GM10248 (cell line): ENCODE results near the gene DUSP14.

Source experiments
- CTCF ChIA-PET: fragments of 300-600 bp; sonication (Branson Sonifier 250); formaldehyde crosslinking; extraction: SDS; loops from one replicate; lab custom pipeline; 2021; ENCODE audit warnings: antibody characterized with exemption; lab: Yijun Ruan, JAX
- POLR2A ChIA-PET: fragments of 350-650 bp; sonication (Branson Sonifier 250); formaldehyde crosslinking; extraction: SDS; loops from one replicate; lab custom pipeline; 2020; ENCODE audit warnings: antibody characterized with exemption; lab: Yijun Ruan, JAX
- DNase-seq: peaks from one replicate; pipeline ENCODE4 v3.0.0; 2012; ENCODE audit errors: extremely low spot score
- TF ChIP-seq, protein P1 (sequence below): IDR thresholded peaks from 2 replicates; pipeline ENCODE4 v1.5.1; 2012; ENCODE audit warnings: mild to moderate bottlenecking, low read depth; ENCODE audit errors: extremely low read depth, missing control alignments, control extremely low read depth

Gene DUSP14

DNA sequence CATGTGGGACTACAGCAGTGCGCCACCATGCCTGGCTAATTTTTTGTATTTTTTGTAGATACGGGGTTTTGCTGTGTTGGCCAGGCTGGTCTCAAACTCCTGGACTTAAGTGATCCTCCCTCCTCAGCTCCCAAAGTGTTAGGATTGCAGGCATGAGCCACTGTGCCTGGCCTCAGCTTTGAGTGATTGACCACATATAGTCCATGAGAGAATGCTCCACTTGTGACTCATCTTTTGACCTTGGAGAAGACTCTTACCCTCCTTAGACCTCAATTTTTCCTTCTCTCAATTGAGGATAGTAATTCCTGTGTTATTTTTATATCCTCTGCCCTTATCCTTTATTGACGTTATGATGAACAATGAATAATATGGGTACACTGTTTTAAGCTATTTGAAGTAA lies 30.9 kb upstream of the DUSP14 start:
- TF ChIP-seq, protein P1, sequence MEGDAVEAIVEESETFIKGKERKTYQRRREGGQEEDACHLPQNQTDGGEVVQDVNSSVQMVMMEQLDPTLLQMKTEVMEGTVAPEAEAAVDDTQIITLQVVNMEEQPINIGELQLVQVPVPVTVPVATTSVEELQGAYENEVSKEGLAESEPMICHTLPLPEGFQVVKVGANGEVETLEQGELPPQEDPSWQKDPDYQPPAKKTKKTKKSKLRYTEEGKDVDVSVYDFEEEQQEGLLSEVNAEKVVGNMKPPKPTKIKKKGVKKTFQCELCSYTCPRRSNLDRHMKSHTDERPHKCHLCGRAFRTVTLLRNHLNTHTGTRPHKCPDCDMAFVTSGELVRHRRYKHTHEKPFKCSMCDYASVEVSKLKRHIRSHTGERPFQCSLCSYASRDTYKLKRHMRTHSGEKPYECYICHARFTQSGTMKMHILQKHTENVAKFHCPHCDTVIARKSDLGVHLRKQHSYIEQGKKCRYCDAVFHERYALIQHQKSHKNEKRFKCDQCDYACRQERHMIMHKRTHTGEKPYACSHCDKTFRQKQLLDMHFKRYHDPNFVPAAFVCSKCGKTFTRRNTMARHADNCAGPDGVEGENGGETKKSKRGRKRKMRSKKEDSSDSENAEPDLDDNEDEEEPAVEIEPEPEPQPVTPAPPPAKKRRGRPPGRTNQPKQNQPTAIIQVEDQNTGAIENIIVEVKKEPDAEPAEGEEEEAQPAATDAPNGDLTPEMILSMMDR, result no peak
- no peak for DNase-seq
- CTCF ChIA-PET, result interaction anchor here (1.1 to 3.6 kb wide), 3 partner anchors 9 to 85 kb away, joined by 6 to 11 read pairs (median 6); no protein-coding TSS in a partner anchor
- POLR2A ChIA-PET, result no interaction called here

DNA sequence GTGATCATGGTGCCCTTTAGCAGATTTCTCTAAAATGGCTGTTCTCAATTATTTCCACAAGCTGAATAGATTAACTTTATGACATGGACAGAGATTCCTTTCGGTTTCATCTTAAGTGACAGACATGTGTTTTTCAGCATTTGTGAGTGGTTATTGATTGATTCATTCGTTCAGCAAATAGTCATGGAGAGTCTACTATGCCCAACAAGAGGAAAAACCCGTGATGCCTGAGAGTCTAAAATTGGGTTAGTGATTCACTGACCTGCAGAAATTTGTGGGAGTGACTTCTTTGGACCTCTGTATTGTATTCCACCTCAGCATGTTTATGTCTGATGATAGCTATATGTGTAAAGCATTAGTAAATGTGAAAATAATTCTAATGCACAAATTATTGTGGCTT lies 28.0 kb upstream of the DUSP14 start:
- TF ChIP-seq, protein P1, result no peak
- POLR2A ChIA-PET, result no interaction called here
- CTCF ChIA-PET, result interaction anchor here (1.1 to 1.3 kb wide), 2 partner anchors 10 to 30 kb away, joined by 3 to 7 read pairs; no protein-coding TSS in a partner anchor
- DNase-seq, result no peak

DNA sequence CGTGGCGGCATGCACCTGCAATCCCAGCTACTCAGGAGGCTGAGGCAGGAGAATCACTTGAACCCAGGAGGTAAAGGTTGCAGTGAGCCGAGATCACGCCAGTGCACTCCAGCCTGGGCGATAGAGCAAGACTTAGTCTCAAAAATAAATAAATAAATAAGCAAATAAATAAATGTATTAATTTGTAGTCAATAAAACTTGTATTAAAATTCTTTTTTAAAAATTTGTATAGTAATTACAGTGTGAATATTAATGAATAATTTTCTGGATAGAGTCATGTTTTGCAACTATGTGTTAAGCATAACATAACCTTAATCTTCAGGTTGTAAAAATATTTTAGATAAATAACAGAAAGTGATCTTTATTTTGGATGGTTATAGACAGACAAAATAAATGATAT lies 27.2 kb upstream of the DUSP14 start:
- ChIA-PET POLR2A (no interaction called here), CTCF (no interaction called here)
- DNase-seq, result no peak
- TF ChIP-seq, protein P1, result no peak

DNA sequence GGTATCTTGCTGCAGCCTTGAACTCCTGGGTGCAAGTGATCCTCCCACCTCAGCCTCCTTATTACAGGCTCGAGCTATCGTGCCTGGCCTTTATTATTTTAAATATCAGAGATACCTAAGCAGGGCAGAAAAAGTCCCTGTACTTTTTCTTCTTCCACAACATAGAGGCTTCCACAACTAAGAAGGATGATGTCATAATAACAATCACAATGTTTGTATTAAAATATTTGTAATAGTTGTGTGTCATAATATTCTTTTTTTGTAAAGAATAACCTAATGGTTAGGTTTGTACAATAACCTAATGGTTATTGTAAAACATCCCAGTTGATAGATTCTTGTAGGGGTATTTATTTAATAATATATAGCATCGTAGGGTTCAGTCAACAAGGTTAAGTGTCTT lies 26.7 kb upstream of the DUSP14 start:
- ChIA-PET CTCF (interaction anchor here (0.8 to 1.8 kb wide), 2 partner anchors 8 to 20 kb away, joined by 3 to 5 read pairs; no protein-coding TSS in a partner anchor), POLR2A (no interaction called here)
- no peak for DNase-seq
- TF ChIP-seq, protein P1, result no peak

DNA sequence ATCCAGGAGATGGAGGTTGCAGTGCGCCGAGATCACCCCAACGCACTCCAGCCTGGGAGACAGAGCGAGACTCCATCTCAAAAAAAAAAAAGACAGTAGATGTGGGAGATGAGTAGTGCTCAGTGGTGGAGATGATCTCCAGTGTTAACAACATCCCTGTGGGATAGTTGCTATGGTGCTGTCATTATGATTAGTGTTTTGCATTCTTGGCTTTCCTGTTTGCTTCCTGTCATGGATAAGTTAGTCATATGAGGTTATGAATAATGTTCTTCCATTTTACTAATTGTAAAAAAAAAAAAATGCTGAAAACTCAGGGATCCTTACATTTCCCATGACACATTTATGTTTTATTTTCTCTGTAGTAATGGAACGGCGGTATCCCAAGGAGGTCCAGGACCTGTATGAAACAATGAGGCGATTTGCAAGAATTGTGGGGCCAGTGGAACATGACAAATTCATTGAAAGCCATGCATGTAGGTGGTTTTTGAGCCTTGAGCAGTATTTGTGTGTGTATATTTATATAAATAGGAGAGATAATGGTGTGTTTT lies 24.5 kb upstream of the DUSP14 start:
- POLR2A ChIA-PET, result no interaction called here
- TF ChIP-seq, protein P1, result no peak
- DNase-seq, result no peak
- CTCF ChIA-PET, result interaction anchor here (0.9 to 1.8 kb wide), 4 partner anchors 10 to 92 kb away, joined by 3 to 5 read pairs (median 3); no protein-coding TSS in a partner anchor

DNA sequence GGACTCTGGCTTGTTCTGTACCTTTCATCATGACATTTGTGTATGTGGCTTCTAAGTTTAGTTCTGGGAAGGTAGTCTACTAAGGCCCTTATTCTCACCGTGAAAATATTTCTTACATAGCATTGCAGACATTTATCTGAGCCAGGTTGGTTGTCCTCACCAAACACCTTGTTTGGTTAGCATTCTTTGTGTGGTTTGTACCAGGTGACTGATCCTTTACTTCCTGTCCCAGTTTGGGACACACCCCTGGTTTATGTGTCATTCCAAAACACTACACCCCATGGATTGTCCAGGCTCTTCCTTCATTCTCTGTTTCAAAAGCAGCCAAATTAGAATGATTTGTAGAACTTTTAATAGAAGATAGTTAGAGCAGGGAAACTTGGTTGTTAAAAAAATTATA lies 23.2 kb upstream of the DUSP14 start:
- ChIA-PET POLR2A (no interaction called here), CTCF (interaction anchor here (0.9 kb wide), 1 partner anchor 12 kb away, joined by 3 read pairs; no protein-coding TSS in a partner anchor)
- no peak for DNase-seq
- TF ChIP-seq, protein P1, result no peak

DNA sequence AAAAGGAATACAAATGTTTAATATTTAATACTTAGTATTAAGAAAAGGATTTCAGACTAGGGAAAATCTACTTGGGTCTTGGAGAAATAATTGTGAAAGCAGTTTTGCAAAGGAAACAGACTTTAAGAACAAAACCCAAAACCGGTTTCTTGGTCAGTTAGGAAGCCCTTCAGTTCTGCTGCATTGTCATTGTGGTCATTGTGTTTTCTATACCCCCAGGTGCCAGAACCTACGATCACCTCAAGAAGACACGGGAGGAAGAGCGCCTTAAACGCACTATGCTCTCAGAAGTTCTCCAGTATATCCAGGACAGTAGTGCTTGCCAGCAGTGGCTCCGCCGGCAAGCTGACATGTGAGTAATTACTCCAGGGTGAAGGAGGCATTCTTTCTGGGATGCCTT lies 19.5 kb upstream of the DUSP14 start:
- ChIA-PET CTCF (interaction anchor here (1.2 kb wide), 1 partner anchor 20 kb away, joined by 3 read pairs; no protein-coding TSS in a partner anchor), POLR2A (no interaction called here)
- TF ChIP-seq, protein P1, result no peak
- DNase-seq, result no peak
